Anterior cingulate cortex (tissue), 58 donors: ENCODE results near the gene GK2.

ENCODE experiments used
- DNase-seq, 58 donors: peaks; one replicate each; lab custom pipeline; 2025; lab: John Stamatoyannopoulos, UW

The GK2 gene

GRCh38 chr4:79390890-79391289, 17.1 kb downstream of the GK2 start:
- DNase-seq = no peak

GRCh38 chr4:79385641-79386040, 22.4 kb downstream of the GK2 start:
- no peak for DNase-seq

DNA sequence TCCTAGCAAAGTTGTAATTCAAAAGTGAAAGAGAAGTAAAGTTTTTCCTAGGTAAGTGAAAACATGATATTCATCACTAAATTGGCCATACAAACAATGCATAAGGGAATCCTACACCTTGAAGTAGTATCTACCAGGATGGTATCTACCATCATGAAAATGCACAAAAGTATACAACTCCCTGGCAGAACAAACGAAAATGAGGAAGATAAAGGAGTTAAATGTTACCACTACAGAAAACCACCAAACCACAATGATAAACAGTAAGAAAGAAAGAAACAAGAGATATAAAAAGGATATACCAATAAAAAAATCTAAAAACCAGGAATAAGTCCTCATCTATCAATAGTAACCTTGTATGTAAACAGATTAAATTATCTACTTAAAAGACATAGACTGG, 26.9 kb downstream of the GK2 start:
- no peak for DNase-seq

DNA sequence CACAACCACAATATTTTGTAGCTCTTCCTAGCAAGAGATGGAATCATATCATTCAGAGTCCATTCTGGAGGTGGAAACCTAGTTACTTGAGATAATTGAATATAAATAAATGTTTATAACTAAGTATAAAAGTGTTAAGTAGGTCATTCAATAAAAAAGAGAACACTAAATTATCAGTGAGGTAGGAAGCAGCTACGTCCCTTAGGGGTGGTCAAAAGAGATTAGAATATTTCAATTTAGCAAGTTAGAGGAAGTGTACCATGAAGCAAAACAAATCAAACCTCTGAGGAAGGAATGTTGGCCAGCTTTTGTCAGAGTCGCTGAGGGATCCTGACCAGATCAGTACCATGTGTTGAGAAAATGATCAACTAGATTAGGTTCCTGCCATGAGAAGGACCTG, 38.0 kb downstream of the GK2 start:
- no peak for DNase-seq

DNA sequence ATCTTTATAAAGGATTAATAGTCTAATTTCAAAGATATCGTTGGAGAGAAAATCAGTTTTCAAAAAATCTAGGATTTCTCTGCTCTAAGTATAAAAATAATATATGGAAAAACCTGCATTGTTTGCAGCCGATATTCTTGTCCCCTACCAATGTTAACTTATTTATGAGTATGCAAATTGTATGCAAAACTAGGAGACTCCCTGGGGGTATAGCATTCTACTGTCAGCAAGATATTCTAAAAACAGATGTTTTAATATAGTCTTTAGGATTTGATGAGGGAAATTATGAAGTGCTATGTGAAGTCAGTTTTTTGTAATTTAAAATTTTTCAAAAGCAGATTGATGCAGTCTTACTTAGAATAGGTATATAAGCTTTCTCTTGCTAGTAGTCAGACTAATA, 40.9 kb downstream of the GK2 start:
- DNase-seq = no peak

DNA sequence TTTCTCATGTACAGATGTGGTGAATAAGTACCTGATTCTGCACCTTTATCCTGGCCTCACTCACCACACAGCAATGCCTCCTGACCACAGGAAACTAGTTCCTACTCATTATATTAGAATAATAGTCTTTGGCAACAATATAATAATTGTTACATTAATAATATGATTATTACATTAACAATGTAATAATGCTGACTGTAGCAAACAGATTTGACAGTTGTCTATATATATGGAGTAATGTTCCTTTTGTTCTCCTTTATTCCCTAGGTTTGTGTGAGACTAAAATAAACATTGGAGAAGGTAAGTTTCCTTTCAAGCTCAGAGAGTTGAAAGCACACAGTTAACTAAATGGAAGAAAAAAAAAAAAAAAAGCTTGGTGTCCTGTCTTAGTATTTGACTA, 41.6 kb downstream of the GK2 start:
- DNase-seq = no peak

- DNase-seq = no peak
Measured at GRCh38 chr4:79364061-79364460, 44.0 kb downstream of the GK2 start.

DNA sequence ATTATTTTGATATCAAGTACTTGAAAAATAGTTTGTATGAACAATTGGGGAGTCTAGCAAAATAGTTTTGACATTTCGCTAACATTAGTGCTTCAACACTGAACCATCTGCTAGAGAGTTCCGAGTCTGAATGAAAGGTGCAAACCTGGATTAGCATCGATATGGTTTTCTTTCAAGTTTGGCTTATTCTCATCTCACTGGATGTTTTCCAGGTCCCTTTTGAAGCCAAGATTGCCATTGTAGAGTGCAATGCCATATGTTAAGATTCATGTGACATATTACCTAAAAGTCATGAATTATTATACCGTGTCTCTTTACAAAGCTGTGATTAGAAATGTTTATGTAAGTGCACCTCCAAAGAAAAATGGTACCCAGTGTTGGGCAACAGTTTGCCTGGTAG, 45.4 kb downstream of the GK2 start:
- no peak for DNase-seq

DNA sequence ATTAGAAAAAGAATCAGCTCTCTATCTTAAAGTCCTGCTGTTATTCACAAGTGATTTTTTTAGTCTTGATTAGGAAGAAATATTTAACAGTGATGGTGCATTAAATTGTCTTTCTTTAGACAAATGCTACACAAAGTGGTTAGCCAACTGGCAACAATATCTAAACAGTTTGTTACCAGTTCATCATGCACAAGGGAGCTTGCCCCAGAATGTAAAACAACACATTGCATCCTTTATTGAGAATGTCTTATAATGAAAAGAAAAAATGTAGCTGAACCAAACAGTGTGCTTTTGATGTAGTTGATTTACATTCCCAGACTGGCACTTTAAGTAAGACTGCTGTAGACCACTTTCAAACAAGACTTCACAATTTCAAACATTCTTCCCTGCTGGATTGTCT, 48.0 kb downstream of the GK2 start:
- no peak for DNase-seq

- no peak for DNase-seq
Measured at GRCh38 chr4:79358438-79358837, 49.6 kb downstream of the GK2 start.

GRCh38 chr4:79357365-79357764, 50.7 kb downstream of the GK2 start:
- DNase-seq = no peak
